ENCODE measurements around the gene NRAP. TPM values are rescaled to one million over a fixed set of nuclear protein-coding genes. Genes with fewer than 3 reads are reported as not detected.

The NRAP gene
- total and polyA plus RNA-seq, 4 donors: 0.05 to 0.13 (median 0.10) TPM

- H3K9me3 ChIP-seq (ENCODE audit: control insufficient read depth in 4 of 4, low read length in 3 of 4): no peaks in the 10 kb centered on the region
- H3K4me1 ChIP-seq (ENCODE audit: control insufficient read depth in 4 of 4, insufficient read depth in 4 of 4, low read length in 3 of 4): peaks cover 12 to 60% (median 36%) of the 10 kb centered on the region in 4 donors
- 22% methylated on average over 3 of the region's 3 CpGs for WGBS
- TF ChIP-seq FOXA2 (IDR thresholded peaks at IDR 0.05) (peak; percentile 22), JUND (IDR thresholded peaks at IDR 0.05) (peak in 1 of 2 donors; percentile 82), SP1 (IDR thresholded peaks at IDR 0.05) (peak; percentile 14), RAD21 (IDR thresholded peaks at IDR 0.05) (peak in 1 of 2 donors; percentile 12), GABPA (IDR thresholded peaks at IDR 0.05 in 1 of 2, conservative IDR thresholded peaks at IDR 0.05 in 1 of 2) (peak in 1 of 2 donors; percentile 13), YY1 (IDR thresholded peaks at IDR 0.05) (peak; percentile 71), ATF3 (IDR thresholded peaks at IDR 0.05) (no peak), NR2F2 (IDR thresholded peaks at IDR 0.05) (no peak), ZBTB33 (IDR thresholded peaks at IDR 0.05) (peak; percentile 17), HNF4A (conservative IDR thresholded peaks at IDR 0.05) (peak; percentile 16 to 52), MAX (IDR thresholded peaks at IDR 0.05) (no peak), CTCF (IDR thresholded peaks at IDR 0.05; ENCODE audit: low read depth, low read length, missing input control) (no peak), HNF4G (IDR thresholded peaks at IDR 0.05) (no peak), RXRA (IDR thresholded peaks at IDR 0.05) (peak; percentile 24 to 39), REST (IDR thresholded peaks at IDR 0.05) (peak; percentile 58)
- peak within 1 kb of the TSS; percentile 72 to 98 (median 88) for H3K4me3 ChIP-seq (ENCODE audit: low read depth in 1 of 3, low read length in 3 of 3)
- H3K36me3 ChIP-seq (ENCODE audit: control insufficient read depth in 4 of 4, insufficient read depth in 3 of 4, low read depth in 1 of 4, low read length in 3 of 4): no peaks in the 10 kb centered on the region
- no peaks in the 10 kb centered on the region for H3K27me3 ChIP-seq (ENCODE audit: control insufficient read depth in 4 of 4, insufficient read depth in 4 of 4, low read length in 3 of 4)
- DNase-seq (ENCODE audit: low spot score): no peak
- peak within 1 kb of the TSS; percentile 85 to 88 for H3K27ac ChIP-seq (ENCODE audit: low read depth in 1 of 2, low read length in 2 of 2)
- H3K9ac ChIP-seq (ENCODE audit: low read depth in 1 of 2, low read length in 2 of 2): peak within 1 kb of the TSS; percentile 91 to 92
Observed at GRCh38 chr10:113552701-113553100, 111.1 kb downstream of the NRAP start, which contains the start of gene HABP2. Gene HABP2 (plus strand): TSS chr10:113553053. CDS start chr10:113553122, 69 bp downstream.

- Histone ChIP-seq H3K4me1 (ENCODE audit: control insufficient read depth in 4 of 4, insufficient read depth in 4 of 4, low read length in 3 of 4) (peaks cover 12 to 59% (median 38%) of the 10 kb centered on the region in 4 donors), H3K9me3 (ENCODE audit: control insufficient read depth in 4 of 4, low read length in 3 of 4) (no peaks in the 10 kb centered on the region), H3K9ac (ENCODE audit: low read depth in 1 of 2, low read length in 2 of 2) (no peak overlapping the region), H3K27ac (ENCODE audit: low read depth in 1 of 2, low read length in 2 of 2) (peak overlapping the region; percentile 85 to 88), H3K27me3 (ENCODE audit: control insufficient read depth in 4 of 4, insufficient read depth in 4 of 4, low read length in 3 of 4) (no peaks in the 10 kb centered on the region), H3K36me3 (ENCODE audit: control insufficient read depth in 4 of 4, insufficient read depth in 3 of 4, low read depth in 1 of 4, low read length in 3 of 4) (no peaks in the 10 kb centered on the region), H3K4me3 (ENCODE audit: low read depth in 1 of 3, low read length in 3 of 3) (peak overlapping the region in 1 of 3 donors; percentile 72)
- 46% methylated on average over 3 of the region's 3 CpGs for whole genome bisulfite sequencing
- DNase-seq (ENCODE audit: low spot score): no peak
- TF ChIP-seq HNF4A (conservative IDR thresholded peaks at IDR 0.05) (peak; percentile 27 to 65), FOXA2 (IDR thresholded peaks at IDR 0.05) (peak; percentile 88), GABPA (IDR thresholded peaks at IDR 0.05 in 1 of 2, conservative IDR thresholded peaks at IDR 0.05 in 1 of 2) (no peak), JUND (IDR thresholded peaks at IDR 0.05) (peak in 1 of 2 donors; percentile 68), HNF4G (IDR thresholded peaks at IDR 0.05) (no peak), MAX (IDR thresholded peaks at IDR 0.05) (peak; percentile 63), TAF1 (conservative IDR thresholded peaks at IDR 0.05) (no peak), RXRA (IDR thresholded peaks at IDR 0.05) (peak in 1 of 2 donors; percentile 67), SP1 (IDR thresholded peaks at IDR 0.05) (peak; percentile 21), YY1 (IDR thresholded peaks at IDR 0.05) (peak; percentile 47)
Observed at GRCh38 chr10:113552014-113552413, 111.8 kb downstream of the NRAP start.

Data from liver (tissue), 9 donors.